Amniotic stem cell (primary cell): Measurements from ENCODE around the gene COQ7.
A peak's percentile ranks its signal among the peaks of the same experiment; 100 is the strongest.

ENCODE experiments used
- DNase-seq: peaks from one replicate; lab custom pipeline; 2025; lab: John Stamatoyannopoulos, UW

The COQ7 gene

GRCh38 chr16:19113577-19114358, 46.4 kb downstream of the COQ7 start, which contains the start of gene ITPRIPL2:
ITPRIPL2 (plus strand) TSS chr16:19113964; CDS start chr16:19114462, 498 bp downstream.
- DNase-seq, result peak; percentile 73

DNA sequence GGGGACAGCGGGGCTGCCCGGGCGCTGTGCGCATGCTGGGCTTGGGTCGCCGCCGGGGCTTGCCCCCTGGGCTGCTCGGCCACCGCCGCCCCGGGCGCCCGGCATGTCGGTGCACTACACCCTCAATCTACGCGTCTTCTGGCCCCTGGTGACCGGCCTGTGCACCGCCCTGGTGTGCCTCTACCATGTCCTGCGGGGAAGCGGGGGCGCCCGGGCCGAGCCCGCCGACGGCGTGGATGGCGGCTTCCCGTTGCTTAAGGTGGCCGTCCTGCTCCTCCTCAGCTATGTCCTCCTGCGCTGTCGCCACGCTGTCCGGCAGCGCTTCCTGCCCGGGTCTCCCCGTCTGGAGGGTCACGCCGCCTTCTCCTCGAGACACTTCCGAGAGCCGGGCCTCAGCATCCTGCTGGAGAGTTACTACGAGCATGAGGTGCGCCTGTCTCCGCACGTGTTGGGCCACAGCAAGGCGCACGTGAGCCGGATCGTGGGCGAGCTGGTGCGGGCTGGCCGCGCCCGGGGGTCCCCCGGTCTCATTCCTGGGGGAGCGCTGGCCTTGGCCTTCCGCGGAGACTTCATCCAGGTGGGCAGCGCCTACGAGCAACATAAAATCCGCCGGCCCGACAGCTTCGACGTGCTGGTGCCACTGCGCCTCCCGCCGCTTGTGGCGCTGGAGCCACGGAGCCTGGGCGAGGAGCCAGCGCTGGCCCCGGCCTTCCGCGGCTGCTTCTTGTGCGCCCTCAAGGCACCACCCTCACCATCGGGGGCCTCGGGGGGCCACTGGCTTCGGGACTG, 47.1 kb downstream of the COQ7 start:
- DNase-seq, result no peak

- DNase-seq, result no peak
Measured at GRCh38 chr16:19115148-19116021, 48.0 kb downstream of the COQ7 start.

- no peak for DNase-seq
Measured at GRCh38 chr16:19116711-19117449, 49.5 kb downstream of the COQ7 start.

- DNase-seq, result peak; percentile 84
Measured at GRCh38 chr16:19118938-19119431, 51.6 kb downstream of the COQ7 start.

- no peak for DNase-seq
Measured at GRCh38 chr16:19119564-19119963, 52.1 kb downstream of the COQ7 start.

- DNase-seq, result no peak
Measured at GRCh38 chr16:19123535-19124178, 56.2 kb downstream of the COQ7 start.

DNA sequence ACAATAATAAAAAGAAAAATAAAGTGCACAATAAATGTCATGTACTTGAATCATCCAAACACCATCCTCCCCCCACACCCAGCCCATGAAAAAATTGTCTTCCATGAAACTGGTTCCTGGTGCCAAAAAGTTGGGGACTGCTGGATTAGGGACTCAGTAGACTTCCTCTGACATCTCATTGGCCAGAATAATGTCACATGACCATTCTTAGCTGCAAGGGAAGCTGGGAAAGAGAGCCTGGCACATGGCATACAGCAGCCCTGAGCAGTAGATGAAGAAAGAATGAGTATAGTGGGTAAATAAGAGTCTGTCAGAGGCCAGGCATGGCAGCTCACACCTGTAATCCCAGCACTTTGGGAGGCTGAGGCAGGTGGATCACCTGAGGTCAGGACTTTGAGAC, 58.9 kb downstream of the COQ7 start:
- no peak for DNase-seq

- DNase-seq, result no peak
Measured at GRCh38 chr16:19127205-19127604, 59.8 kb downstream of the COQ7 start.

DNA sequence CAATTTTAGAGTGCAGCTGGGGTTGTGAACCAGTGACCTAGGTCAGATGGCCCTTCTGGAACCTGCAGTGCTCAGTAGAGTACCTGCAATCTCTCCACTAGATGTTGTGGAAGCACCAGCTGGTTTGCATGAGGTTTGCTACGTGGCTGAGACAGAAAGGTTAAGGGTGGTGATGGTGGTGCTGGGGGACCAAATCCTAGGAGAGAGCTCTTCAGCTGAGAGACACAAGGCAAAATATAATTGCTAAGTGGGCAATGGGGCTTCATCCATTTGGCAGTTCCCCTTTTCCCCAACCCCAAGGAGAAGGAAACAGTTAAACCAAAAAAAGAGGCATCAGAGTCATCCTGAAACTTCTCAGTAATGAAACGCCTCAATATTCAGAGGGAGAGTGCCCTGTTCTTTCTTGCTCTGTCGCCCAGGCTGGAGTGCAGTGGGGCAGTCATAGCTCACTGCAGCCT, 60.3 kb downstream of the COQ7 start:
- no peak for DNase-seq

GRCh38 chr16:19128454-19129200, 61.2 kb downstream of the COQ7 start:
- no peak for DNase-seq
